ENCODE measurements around the gene ARHGEF17.
A peak's percentile ranks its signal among the peaks of the same experiment; 100 is the strongest.
"Not testable (repeated sequence)": the region's sequence is repeated elsewhere in the genome, so short reads cannot be mapped to it uniquely, and the experiment has no call there.

Gene ARHGEF17

DNA sequence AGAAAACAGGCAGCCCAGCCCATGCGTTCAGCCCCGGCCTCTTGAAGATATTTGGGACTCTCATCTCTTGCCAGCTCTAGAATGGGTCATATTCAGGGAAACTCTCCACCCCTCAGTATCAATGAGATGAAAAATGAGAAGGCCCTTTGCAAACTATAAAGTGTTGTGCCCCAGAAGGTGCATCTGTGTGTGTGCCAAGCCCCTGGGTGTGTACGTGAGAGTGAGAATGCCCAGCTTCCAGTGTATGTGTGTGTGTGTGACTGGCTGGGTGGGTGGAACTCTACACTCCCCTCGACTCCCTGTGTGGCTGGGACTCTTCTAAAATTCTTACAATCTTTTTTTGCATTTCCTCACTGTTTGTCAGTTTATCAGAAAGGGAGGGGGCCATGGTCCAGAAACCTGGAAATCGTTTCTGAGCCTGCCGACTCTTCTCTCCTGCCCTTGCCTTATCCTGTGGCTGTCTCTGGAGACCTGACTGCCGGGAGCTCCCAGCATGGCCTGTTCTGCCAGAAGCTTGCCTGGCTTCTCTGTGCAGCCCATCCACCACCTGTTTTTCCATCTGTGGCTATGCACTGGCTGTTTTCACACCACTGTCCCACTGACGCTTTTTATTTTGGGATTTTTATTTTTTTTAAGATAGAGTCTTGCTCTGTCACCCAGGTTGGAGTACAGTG is 34.7 kb upstream of the ARHGEF17 start:
- no peak for DNase-seq

DNA sequence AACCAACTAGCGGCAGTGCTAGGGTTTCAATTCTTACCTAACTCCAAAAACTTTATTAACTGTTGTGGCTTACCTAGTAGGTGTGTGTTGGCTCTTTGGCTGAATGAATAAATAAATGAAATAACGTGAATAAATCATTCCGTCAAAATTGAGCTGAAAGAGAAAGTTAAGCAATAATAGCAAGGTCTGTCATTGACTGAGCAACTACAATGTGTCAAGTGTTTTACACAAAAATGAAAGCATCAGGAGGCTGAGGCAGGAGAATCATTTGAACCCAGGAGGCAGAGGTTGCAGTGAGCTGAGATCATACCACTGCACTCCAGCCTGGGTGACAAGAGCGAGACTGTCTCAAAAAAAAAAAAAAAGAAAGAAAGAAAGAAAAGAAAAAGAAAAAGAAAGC is 33.9 kb upstream of the ARHGEF17 start:
- DNase-seq, result not testable (repeated sequence)

DNA sequence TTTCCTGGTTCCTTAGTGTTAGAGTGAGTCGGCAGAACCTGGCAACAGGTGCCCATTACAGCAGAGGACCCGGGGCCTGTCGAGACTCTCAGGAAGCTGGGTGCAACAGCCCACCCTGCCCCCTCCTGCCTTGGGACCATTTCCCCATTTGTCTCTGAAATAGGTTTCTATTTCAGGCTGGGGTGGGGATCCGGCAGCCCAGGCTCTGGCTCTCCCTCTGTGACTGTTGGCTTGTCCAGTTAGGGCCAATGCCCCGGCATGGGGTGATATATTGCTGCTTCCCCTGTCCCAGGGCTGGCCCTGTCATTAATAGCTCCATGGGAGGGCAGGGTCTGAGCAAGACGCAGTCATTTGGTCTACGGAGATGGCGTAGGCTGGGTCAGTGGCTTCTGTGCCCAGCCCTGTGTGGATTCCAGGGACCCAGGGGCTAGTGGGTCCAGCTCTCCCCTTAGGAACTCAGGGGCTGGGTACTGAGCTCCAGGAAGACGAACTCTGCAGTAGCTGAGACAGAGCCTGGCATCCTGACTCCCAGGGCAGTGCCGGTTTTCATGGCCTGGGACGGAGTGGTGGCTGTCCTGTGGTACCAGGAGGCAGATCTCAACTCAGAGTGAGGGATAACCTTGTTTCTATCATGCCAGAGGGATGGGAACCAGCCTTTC is 33.2 kb upstream of the ARHGEF17 start:
- no peak for DNase-seq

DNA sequence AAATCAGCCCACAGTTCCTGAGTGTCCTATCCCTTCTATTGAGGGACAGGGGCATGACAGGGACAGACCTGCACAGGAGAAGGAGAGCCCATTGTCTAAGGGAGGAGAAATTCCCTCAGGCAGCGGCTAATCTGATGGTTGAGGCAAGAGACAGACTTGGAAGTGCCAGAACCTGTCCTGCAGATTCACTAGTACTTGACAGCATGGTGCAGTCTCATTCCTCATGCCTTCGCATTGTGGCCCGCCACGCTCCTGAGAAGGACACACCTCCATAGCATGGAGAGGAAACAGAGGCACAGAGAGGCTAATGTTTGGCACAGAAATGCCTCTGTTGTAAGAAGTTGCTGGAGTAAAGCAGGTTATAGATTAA is 32.7 kb upstream of the ARHGEF17 start:
- no peak for DNase-seq

DNA sequence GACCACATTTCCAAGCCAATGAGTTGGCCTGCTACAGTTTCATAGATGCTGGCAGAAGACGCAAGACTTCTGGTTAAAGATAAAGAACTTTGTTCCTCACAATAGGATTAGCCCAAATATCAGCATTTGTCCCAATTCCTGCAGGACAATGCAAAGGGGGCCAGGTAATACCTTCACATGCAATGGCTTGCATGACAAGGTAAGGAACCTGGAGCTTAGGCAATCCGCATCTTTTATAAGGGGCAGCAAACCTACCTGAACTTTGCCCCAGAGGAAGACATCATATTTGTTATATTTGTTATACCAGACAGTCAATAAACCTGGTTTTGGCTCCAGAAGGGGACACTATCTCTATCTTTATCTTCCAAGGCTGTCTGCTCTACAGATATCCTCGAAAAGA is 30.6 kb upstream of the ARHGEF17 start:
- no peak for DNase-seq

DNA sequence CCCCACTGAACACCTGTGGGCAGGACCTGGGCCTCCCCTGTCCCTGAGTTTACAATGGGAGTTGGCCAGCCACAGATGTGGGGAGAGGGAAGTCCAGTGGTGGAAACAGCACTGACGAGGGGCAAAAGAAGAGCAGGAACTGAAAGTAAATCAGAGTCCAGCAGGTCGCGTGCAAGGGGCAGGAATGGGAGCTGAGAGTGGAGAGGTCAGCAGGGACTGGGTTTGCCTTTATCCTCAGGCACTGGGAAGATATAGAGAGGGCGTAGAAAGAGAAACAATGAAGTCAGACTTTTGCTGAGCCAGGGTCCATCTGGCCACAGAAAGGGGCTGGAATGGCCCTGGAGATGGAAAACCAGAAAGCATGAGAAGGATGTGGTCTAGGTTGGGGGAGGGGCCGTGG is 27.4 kb upstream of the ARHGEF17 start:
- no peak for DNase-seq

DNA sequence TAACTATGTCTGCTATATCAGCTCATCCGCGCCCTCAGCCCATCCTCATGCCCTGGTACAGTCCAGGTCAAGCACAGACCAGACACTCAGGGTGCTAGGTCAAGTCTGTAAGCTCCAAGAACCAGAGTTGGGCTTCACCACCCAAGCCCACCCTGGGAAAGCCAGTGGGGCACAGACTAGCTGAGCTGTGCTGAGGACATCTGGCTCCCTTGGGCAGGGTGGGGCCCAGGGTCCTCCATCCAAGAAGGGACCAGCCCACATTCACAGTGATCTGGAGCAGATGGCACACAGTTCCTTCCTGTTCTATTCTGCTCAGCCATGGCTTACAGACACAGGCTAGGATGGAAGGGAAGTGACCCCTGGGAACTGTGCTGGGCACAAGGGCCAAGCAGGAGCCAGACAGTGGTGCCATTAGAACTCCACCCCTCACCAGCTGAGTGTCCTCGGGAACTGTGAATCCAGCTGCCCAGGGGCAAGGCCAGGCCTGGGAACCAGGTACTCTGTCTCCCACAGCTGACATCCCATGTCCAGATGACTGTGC is 26.8 kb upstream of the ARHGEF17 start:
- no peak for DNase-seq

DNA sequence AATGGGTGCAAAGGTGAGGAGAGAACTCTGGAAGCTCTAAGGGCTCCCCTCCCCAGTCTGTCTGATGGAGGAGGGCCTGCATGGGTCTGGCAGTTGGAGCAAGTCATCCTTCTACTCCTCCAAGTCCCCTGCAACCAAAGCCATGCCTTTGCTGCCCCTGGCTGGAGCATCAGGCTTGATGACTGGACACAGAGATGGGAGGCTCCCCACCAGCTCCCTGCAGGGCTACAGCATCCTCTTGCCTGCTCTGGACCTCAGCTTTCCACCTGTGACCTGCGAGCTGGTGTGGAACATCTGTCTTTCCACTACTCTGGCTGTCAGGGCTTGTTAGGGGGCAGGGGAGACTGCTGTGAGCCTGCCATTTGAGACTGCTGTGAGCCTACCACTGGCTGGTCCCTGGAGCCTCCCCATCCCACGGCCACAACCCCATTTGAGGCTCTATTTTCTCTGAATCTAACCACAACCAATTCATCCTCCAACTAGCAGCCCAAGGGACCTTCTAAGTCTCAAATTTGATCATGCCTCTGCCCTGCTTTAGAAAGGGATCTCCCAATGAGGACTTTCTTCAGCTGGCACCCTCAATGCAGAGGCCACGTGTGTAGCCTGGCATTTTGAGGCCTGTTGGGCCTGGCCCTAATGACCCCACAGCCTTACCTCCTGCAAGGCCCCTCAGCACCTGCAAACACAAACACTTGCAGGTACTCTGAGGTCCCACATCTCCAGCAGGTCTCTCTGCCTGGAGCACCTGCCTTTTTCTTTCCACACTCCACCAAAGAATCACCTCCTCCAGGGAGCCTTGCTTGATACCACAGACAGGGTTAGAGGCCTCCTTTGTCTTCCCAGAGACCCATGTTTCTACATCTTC is 26.0 kb upstream of the ARHGEF17 start:
- no peak for DNase-seq

DNA sequence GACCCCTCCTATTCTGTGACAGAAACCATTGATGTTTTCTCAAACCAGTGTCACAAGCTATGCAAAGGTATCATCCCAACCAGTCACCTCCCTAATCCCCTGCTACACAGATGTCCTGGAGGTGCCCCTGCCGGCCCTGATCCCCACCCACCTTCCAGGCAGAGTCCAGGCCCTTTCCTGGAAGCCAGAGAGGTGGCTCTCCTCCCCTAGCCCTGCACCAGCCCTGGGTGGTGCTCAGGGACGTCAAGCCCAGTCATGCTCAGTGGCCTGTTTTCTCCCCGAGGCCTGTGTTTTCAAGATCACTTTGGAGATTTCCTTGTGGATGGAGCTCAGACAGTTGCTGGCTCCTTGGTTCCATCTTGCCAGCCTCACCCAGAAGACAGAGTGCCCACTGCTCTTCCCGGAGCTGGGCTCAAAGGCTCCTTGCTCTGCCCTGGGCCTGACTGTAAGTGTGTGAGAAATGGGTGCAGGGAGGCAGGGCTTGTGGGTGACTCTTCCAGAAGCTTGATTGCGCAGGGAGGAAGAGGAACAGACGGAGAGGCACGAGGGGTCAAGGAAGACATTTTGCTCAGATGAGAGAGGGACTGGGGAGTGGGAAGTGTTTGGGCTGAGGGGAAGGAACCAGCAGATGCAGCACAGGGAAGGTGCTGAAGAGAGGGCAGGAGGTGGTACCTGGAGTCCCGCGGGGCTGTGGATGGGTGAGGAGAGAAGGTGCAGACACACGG is 24.6 kb upstream of the ARHGEF17 start:
- no peak for DNase-seq

DNA sequence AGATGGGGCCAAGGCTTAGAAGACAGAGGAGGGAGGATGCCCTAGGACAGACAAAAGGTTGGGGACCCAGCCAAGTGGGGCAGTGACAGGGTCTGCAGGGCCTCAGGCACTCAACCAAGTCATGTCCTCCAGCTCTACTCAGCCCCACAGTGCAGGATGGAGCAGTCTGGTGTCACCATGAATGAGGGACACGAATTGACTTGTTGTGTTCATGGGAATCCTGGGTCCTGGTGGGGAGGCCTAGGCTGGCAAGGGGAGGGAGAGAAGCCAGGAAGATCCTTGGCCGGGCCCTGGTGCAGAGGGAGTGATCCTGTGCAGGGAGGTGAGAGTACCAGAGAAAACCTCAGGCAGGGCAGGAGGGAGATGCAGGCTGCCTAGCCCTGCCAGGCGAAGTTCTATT is 24.0 kb upstream of the ARHGEF17 start:
- DNase-seq, result no peak

DNA sequence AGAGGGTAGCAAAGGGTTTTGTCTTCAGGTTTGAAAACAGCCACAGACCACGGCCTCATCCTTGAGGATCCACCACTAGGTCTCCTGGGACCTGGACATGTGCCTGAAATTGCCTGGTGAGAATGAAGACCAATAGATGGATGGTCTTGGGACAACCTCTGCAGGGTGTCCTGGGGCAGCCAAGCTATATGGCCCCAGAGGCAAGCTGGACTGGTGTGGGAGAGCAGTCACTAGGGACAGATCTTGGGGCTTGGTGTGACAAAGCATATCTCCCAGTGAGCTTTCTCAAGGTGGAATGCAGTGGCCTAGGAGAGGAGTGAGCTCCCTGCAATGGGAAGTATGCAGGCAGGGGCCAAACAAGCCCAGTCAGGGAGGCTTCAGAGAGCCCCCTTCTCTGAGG is 22.4 kb upstream of the ARHGEF17 start:
- no peak for DNase-seq

DNA sequence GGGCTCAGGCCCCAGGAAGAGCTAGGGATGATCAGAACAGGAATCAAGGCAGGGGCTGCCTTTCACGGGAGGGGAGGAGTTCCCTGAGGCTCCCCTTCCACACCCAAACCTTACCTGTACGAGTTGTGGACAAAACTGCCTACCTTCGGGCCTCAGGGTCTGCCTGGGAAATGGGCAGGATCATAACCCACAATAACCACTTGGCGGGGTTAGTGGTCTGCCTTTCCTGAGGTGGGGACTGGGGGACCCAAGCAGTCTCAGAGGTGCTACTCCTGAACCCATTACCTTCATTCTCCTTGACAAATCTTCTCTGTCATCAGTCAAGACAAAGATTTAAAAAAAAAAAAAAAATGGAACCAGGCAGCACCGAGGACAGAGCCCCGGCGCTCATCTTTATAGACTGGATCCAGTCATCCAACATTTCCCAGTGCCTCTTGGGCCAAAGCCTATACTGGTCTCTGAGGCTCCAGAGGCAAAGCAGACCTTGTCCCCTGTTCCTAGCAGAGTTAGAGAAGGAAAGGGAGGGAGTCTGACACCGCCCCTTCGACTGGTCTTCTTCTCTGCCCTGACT is 21.8 kb upstream of the ARHGEF17 start:
- DNase-seq, result no peak

DNA sequence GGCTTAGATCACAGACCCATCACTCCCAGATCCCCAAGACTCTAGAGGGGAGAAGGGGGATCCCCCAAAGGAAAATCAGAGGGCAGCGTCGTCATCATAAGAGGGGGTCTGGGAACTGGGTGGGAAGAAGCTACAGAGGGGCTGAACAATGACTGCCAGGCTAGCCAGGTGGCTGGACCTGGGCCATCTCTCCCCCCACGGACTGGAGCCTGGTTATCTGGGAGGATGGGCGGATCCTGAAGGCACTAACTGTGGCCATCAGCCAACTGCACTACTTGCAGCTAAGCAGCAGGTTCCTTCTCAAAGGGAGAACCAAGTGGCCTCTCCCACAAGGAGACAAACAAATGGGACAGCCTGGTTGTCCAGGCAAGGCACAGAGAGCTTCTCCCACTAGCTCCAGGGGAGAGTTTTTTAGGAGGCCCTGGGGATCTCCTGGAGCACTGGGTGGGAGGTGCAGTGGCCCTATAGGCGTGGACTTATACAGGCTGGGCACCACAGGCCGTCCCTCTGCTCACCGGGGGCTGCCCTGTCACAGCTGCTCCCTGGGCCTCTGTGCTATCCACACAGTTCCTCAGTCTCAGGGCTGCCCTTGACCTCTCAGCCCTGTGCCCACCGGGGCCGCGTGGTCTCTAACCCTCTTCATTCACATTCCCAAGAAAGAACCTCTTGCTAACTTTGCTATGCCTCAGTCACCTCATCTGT is 20.5 kb upstream of the ARHGEF17 start:
- no peak for DNase-seq

DNA sequence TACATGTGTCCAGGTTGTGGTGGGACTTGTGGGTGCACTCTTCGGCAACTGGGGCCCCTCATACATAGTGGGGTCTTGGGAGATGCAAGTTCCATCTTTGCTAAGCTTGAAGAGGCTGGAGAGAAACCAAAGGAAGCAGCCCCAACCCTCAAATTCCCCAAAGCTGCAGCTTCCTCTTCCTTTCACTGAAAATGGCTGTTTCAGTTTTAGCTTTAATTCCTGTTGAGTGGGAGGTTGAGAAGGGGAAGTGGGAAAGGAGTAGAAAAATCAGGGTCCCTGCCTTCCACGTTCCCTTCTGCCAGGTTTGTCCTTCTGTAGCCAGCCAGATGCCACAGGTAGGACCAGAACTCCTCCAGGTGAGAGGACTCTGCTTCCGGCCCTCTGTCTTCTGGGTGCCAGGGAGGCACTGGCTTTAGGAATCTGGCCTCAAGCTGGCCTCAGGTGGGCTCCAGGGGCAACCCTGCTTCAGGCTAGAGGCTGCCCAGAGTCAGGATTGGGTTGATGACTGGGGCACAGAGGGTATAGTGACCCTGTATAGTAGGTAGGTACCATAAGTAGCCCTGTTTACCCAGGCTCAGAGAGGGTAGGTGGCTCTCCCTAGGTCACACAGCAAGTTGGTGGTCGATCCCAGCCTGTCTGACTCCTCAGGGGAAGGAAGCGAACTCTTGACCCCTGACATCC is 19.7 kb upstream of the ARHGEF17 start:
- DNase-seq, result no peak

DNA sequence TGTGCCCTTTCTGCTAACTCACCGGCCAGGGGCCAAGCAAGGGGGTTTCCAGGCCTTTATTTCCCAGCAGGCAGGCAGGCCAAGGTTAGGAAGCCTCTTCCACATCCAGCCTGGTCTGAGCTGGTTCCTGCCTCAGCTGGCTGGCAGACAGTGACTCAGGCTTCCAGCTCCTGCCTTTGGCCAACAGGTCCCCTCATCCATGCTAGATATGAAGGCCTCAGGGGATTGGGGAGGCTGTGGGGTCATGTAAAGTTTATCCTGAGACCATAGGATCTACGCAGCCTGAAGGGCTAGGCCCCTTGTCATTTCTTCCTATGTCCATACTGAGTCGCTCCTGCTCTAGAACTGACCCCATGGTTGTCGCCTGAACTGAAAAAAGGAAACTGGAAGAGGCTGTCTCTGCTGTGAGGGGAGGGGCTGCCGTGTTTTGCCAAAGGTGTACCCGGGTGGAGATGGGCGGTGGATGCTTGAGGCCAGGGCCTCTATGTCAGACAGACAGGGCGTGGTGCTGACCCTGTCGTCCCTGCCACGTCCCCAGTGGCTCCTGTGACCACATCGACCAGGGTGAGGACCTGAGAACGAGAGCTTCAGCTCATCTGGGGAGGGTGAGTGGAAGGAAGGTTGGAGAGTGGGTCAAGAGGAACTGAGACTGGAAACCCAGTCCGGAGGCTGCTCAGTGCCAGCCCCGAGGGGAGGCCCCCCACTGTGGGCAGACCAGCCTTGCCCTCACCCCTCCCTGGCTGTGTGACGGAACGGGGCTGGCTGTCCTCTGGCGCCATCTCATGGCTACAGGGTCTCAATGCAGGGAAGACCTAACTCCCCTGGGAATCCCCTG is 19.0 kb upstream of the ARHGEF17 start:
- peak; percentile 76 for DNase-seq

DNA sequence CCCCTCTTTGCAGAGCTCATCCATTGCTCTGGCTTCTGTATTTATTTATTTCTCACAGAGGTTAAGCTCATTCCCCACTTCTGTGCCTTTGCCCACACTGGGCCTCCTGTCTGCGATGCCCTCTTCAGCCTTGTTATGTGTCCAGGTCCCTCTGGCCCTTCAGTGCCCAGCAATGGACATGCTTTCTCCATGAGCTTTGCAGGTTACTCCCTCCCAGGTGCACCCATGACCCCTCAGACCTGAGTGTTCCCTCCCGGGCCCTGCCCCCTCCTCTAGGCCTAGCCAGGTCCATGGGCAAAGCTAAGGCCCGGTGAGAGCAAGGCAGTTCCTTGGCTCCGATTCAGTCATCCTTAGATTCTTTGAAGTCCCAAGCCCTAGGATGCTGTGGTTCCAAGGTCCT is 17.5 kb upstream of the ARHGEF17 start:
- no peak for DNase-seq

DNA sequence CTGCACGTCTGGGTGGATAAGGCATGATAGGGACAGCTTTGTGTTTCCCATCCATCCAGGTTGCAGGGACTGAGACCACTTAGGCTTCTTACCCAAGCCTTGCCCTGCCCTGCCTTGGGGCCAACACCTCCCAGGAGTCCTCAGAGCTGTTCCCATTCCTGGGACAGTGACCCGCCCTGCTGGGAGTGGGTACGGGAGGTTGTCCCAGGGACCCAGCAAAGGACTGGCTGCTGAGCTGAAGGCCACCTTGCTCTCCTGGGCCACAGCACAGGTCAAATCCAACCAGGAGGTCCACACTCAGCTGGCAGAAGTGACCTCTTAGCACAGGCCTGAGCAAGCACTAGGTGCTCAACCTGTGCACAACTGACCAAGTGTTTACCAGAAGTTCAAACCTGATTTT is 16.9 kb upstream of the ARHGEF17 start:
- no peak for DNase-seq

DNA sequence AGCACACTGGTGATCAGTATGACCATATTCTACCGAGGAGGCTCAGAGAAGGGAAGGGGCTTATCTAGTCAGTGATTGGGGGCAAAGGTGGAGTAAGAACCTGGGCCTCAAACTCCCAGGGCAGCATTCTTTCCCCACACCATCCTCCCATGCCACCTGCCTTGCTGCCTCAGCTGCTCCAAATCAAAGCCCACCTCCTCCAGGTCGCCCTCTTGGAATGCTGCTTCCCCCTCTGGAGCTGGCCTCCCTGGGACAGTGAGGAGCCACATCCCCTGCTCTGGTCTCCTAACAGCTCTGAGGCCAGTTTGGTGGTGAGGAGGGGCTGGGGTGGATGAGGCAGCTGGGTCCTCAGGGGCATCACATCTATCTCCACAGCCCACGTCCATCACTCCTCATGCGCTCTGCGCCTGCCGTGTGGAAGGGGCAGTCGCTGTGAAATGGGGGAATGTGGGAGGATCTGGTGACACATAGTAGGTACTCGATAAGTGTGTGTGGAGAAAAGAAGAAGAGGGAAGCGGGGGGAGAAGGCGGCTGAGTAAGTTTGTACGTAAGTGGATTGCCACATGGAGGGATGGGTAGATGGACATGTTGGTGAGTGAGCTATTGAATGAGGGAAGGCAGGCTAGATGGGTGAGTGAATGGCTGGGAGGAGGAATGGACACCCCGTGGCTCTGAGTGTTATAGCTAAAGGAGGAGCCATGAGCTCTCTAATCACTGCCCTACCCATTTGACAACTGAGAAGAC is 16.1 kb upstream of the ARHGEF17 start:
- DNase-seq, result no peak

DNA sequence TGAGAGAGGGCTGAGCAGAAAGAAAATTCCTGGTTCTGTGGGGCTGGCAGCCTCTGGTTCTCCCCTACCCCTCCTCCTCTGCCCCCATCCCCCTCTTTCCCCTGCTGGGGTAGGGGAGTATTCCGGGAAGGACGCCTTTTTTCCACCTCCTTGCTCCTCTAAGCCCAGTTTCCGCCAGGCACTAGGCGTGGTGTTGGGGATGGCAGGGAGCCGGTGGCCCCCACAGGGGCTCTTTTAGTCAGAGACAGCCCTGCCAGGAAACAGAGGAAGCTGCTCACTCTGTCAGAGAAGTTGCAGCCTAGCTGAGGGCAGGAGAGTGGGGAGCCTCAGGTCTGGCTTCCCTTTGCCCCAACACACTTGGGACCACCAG is 15.6 kb upstream of the ARHGEF17 start:
- no peak for DNase-seq

All from activated CD8-positive, alpha-beta memory T cell treated with anti-CD3 and anti-CD28 coated beads for 24 hours (primary cell).